ENCODE data around the gene CDC42BPG.

The CDC42BPG gene

GRCh38 chr11:64868904-64869570 is 24.6 kb upstream of the CDC42BPG start:
- TF ChIP-seq, protein P1, sequence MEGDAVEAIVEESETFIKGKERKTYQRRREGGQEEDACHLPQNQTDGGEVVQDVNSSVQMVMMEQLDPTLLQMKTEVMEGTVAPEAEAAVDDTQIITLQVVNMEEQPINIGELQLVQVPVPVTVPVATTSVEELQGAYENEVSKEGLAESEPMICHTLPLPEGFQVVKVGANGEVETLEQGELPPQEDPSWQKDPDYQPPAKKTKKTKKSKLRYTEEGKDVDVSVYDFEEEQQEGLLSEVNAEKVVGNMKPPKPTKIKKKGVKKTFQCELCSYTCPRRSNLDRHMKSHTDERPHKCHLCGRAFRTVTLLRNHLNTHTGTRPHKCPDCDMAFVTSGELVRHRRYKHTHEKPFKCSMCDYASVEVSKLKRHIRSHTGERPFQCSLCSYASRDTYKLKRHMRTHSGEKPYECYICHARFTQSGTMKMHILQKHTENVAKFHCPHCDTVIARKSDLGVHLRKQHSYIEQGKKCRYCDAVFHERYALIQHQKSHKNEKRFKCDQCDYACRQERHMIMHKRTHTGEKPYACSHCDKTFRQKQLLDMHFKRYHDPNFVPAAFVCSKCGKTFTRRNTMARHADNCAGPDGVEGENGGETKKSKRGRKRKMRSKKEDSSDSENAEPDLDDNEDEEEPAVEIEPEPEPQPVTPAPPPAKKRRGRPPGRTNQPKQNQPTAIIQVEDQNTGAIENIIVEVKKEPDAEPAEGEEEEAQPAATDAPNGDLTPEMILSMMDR (IDR thresholded peaks at IDR 0.05; ENCODE audit: low read depth, low read length, poor library complexity, severe bottlenecking) = no peak
- no peak for TF ChIP-seq EZH2phosphoT487 (IDR thresholded peaks at IDR 0.05; ENCODE audit: borderline replicate concordance, low read length)
- Histone ChIP-seq H3F3A (ENCODE audit: control insufficient read depth, insufficient read depth) (peaks cover 43% of the 10 kb centered on the region), H3K9me3 (ENCODE audit: control insufficient read depth, insufficient read depth, low read length) (no peaks in the 10 kb centered on the region), H4K20me1 (ENCODE audit: control insufficient read depth, insufficient read depth, low read depth, low read length) (no peaks in the 10 kb centered on the region), H3K79me2 (ENCODE audit: control insufficient read depth, low read length) (peaks cover 89% of the 10 kb centered on the region), H3K27ac (ENCODE audit: low read depth, low read length) (peak overlapping the region; percentile 96), H3K9me2 (replicated peaks; ENCODE audit: control insufficient read depth, low read length) (no peaks in the 10 kb centered on the region), H3K4me1 (ENCODE audit: control insufficient read depth, low read length) (peaks cover 100% of the 10 kb centered on the region), H3K36me3 (ENCODE audit: control insufficient read depth, low read length) (peaks cover 78% of the 10 kb centered on the region), H3K27me3 (ENCODE audit: control insufficient read depth, low read length) (no peaks in the 10 kb centered on the region), H3K4me3 (ENCODE audit: low read length) (peak overlapping the region; percentile 65), H3K4me2 (ENCODE audit: low read length) (peak overlapping the region; percentile 84)

GRCh38 chr11:64867748-64868462 is 23.5 kb upstream of the CDC42BPG start:
- Histone ChIP-seq H3K79me2 (ENCODE audit: control insufficient read depth, low read length) (peaks cover 90% of the 10 kb centered on the region), H3K4me1 (ENCODE audit: control insufficient read depth, low read length) (peaks cover 100% of the 10 kb centered on the region), H3K36me3 (ENCODE audit: control insufficient read depth, low read length) (peaks cover 81% of the 10 kb centered on the region), H3K27ac (ENCODE audit: low read depth, low read length) (peak overlapping the region; percentile 96), H3F3A (ENCODE audit: control insufficient read depth, insufficient read depth) (peaks cover 49% of the 10 kb centered on the region), H3K9me3 (ENCODE audit: control insufficient read depth, insufficient read depth, low read length) (no peaks in the 10 kb centered on the region), H3K4me3 (ENCODE audit: low read length) (peak overlapping the region; percentile 65), H4K20me1 (ENCODE audit: control insufficient read depth, insufficient read depth, low read depth, low read length) (no peaks in the 10 kb centered on the region), H3K4me2 (ENCODE audit: low read length) (peak overlapping the region; percentile 84), H3K27me3 (ENCODE audit: control insufficient read depth, low read length) (no peaks in the 10 kb centered on the region), H3K9me2 (replicated peaks; ENCODE audit: control insufficient read depth, low read length) (no peaks in the 10 kb centered on the region)
- no peak for TF ChIP-seq EZH2phosphoT487 (IDR thresholded peaks at IDR 0.05; ENCODE audit: borderline replicate concordance, low read length)
- TF ChIP-seq, protein P1 (IDR thresholded peaks at IDR 0.05; ENCODE audit: low read depth, low read length, poor library complexity, severe bottlenecking) = no peak

DNA sequence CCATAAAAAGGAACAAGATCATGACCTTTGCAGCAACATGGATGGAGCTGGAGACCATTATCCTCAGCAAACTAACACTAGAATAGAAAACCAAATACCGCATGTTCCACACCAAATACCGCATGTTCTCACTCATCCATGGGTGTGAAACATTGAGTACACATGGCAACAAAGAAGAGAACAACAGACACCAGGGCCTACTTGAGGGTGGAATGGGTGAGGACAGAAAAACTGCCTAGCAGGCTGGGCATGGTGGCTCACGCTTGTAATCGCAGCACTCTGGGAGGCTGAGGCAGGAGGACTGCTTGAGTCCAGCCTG is 21.7 kb upstream of the CDC42BPG start:
- H3K27ac ChIP-seq (ENCODE audit: low read depth, low read length) = peak overlapping the region; percentile 96
- no peaks in the 10 kb centered on the region for H3K9me2 ChIP-seq (replicated peaks; ENCODE audit: control insufficient read depth, low read length)
- H3K4me2 ChIP-seq (ENCODE audit: low read length) = peak overlapping the region; percentile 84
- peaks cover 67% of the 10 kb centered on the region for H3F3A ChIP-seq (ENCODE audit: control insufficient read depth, insufficient read depth)
- no peaks in the 10 kb centered on the region for H3K27me3 ChIP-seq (ENCODE audit: control insufficient read depth, low read length)
- TF ChIP-seq EZH2phosphoT487 (IDR thresholded peaks at IDR 0.05; ENCODE audit: borderline replicate concordance, low read length) = no peak
- TF ChIP-seq, protein P1 (IDR thresholded peaks at IDR 0.05; ENCODE audit: low read depth, low read length, poor library complexity, severe bottlenecking) = no peak
- H3K4me3 ChIP-seq (ENCODE audit: low read length) = peak overlapping the region; percentile 71
- H3K36me3 ChIP-seq (ENCODE audit: control insufficient read depth, low read length) = peaks cover 78% of the 10 kb centered on the region
- peaks cover 87% of the 10 kb centered on the region for H3K79me2 ChIP-seq (ENCODE audit: control insufficient read depth, low read length)
- H3K4me1 ChIP-seq (ENCODE audit: control insufficient read depth, low read length) = peaks cover 100% of the 10 kb centered on the region
- no peaks in the 10 kb centered on the region for H4K20me1 ChIP-seq (ENCODE audit: control insufficient read depth, insufficient read depth, low read depth, low read length)
- no peaks in the 10 kb centered on the region for H3K9me3 ChIP-seq (ENCODE audit: control insufficient read depth, insufficient read depth, low read length)
